OCI-LY3 (cell line): Measurements from ENCODE around the gene OR51V1.

Source experiments
- CTCF ChIP-seq: fragments of 200-600, 300-600 bp; sonication (generic); IDR thresholded peaks from 2 replicates; pipeline ENCODE4 v1.5.1; 2014; ENCODE audit warnings: antibody characterized with exemption, low read length, low read depth
- EZH2phosphoT487 ChIP-seq: fragments of 200-600 bp; shearing (Covaris generic); IDR thresholded peaks from 2 replicates; pipeline ENCODE4 v1.6.1; 2018; ENCODE audit warnings: antibody characterized with exemption, mixed run types, low read depth

DNA sequence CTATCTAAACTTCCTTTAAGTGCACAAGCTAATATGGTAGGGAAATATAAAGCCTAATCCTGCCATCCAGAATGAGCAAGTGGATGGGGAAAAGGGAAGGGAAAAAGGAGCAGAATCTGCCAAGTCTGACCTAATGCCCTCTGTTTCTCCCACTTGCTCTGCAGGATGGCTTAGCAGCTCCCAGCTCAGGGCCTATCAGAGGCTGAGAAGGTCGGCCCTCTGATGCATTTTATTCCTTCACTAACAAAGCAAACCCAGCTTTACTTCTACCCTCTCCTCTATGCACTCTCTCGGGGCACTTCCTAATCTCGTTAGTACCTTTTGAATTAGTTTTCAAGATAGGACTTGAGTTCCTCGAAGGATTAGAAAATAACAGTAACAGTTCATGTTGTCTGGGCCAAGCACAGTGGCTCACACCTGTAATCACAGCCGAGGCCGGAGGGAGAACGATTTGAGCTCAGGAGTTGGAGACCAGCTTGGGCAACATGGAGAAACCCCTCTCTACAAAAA, 9.9 kb upstream of the OR51V1 start:
- TF ChIP-seq CTCF (no peak), EZH2phosphoT487 (no peak)
